Glomerular visceral epithelial cell (primary cell): ENCODE measurements around the gene SPHK2.
A peak's percentile ranks its signal among the peaks of the same experiment; 100 is the strongest.
"Not testable (repeated sequence)": the region's sequence is repeated elsewhere in the genome, so short reads cannot be mapped to it uniquely, and the experiment has no call there.

ENCODE experiments used
- DNase-seq: peaks from one replicate; pipeline ENCODE4 v3.0.0-alpha.2; 2016; ENCODE audit errors: extremely low spot score

Gene SPHK2

DNA sequence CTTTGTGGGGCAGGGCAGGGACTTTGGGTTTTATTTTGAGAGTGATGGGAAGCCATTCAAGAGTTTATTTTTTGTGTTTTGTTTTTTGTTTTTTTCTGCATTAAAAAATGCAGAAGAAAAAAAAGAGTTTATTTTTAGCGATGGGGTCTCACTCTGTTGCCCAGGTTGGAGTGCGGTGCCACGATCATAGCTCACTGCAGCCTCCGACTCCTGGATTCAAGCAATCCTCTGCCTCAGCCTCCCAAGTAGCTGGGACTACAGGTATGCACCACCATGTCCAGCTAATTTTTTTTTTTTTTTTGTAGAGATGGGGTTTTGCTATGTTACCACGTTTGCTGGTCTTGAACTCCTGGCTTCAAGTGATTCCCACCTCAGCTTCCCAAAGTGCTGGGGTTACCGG, 39.2 kb downstream of the SPHK2 start:
- DNase-seq = no peak

- no peak for DNase-seq
Observed at GRCh38 chr19:48659768-48660167, 40.5 kb downstream of the SPHK2 start.

DNA sequence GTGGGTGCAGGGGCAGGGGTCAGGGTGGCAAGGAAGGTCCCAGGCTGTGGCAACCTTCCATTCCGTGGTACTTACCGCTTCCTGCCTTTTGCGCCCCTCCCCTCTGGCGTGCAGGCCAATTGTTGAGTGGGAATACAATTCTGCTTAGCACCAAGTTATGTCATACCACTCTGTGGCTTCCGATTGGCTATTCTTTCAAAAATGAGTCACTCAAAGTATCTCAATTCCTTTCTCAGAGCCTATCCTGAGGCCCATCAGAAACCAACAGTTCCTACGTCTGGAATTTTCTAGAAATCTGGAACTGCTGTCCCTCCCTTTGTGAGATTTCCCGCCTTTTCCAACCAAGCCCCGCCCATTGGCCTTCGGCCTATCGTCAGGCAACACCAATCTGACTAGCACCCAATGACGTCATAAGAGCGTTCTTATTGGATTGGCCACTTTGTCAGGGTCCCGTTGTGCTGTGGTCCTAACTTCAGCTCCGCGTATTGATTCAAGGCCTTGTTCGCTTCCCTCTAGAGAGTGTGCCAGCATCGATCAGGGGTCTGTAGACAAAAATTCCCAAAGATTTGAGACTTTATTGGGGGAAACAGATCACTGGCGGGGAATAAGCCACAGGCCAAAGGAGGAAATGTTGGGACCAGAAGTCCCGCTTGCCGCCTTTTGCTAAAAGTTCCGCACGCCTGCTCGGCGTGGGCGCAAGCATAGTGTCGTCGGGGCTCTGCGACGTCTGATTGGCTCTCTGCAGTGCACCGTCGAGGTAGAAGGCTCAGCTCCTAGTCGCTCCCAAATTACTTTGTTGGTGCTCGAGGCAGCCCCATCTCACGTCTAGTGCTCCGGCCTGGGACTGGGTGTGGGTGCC, 41.8 kb downstream of the SPHK2 start:
- DNase-seq = peak; percentile 91

DNA sequence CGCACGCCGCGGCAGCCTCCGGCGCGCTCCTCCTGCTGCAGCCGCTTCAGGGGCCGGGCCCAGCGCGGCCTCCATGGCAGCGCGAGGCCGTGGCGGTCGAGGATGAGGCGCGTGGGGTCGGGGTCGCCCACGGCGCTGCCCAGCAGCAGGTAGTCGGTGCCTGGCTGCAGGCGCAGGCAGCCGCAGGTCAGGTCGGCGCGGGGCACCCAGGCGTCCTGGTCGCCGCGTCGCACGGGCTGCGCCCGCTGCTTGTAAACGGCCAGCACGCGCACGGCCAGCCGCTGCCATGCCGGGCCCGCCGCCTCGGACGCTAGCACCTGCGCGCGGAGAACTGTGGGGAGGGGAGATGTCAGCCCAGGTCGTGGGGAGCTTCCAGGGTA, 42.4 kb downstream of the SPHK2 start:
- no peak for DNase-seq

DNA sequence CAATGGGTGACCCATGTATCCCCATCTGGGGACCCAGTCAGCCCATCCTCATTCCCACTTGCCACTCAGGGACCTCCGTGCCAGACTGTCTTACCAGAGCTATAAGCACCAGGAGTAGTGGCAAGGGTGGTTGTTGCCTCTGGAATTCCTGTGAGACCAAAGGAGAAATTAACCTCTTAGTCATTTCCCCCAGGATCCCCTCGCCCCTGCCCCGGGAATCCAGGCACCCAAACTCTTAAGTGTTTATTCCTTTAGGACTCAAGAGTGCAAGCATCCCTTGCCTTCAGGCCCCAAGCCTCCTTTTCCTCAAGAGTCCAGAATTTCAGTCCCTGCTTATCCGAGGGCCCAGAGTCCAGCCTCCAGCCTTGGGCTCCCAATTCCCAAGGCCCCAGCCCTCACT, 44.4 kb downstream of the SPHK2 start:
- no peak for DNase-seq

DNA sequence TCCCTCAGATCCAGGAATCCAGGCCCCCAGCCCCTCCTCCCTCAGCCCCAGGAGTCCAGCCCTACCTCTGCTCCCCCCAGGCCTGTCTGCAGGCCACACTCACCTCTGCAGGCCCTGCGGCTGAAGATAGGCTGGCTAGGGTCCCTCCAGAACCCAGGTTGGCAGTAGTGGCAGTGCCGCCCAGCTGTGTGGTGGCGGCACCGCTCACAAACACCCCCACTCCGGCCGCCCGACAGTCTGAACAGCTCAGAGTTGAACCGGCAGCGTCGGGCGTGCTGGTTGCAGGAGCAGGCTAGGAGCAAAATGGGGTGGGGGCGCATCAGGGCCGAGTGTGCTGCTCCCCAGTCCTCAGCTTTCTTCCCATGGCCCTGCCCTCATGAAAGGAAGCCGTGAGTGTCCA, 45.2 kb downstream of the SPHK2 start:
- DNase-seq = no peak

DNA sequence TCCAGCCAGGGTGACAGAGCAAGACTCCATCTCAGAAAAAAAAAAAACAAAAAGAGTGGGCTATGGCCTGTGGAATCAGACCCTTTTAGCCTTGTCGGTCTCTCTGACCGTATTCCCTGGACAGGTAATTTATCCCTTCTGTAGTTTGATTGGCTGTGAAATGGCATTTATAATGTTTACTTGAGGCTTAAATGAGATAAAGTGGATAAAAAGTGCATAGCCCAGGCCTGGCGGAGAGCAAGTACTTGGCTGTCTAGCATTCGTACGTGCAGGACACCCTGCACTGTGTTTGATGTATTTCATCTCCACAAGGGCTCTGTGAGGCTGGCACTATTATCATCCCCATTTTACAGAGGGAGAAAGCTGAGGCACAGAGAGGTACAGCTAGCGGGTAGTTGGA, 46.5 kb downstream of the SPHK2 start:
- DNase-seq = no peak

- no peak for DNase-seq
Observed at GRCh38 chr19:48668332-48668731, 49.0 kb downstream of the SPHK2 start.

DNA sequence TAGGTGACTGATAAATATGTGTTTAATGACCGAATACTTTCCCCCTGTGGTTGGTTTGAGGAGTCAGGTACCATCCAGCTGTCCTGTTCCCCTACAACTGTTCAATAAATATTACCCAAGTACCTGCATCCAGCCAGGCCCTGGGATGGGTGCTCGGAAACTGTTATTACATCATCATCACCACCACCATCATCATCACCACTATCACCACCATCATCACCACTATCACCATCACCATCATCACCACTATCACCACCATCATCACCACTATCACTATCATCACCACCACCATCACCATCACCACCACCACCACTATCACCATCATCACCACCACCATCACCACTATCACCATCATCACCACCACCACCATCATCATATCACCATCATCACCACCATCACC, 49.5 kb downstream of the SPHK2 start:
- DNase-seq = no peak

GRCh38 chr19:48669903-48670668, 50.8 kb downstream of the SPHK2 start:
- DNase-seq = no peak

GRCh38 chr19:48670699-48671445, 51.6 kb downstream of the SPHK2 start:
- DNase-seq = no peak

DNA sequence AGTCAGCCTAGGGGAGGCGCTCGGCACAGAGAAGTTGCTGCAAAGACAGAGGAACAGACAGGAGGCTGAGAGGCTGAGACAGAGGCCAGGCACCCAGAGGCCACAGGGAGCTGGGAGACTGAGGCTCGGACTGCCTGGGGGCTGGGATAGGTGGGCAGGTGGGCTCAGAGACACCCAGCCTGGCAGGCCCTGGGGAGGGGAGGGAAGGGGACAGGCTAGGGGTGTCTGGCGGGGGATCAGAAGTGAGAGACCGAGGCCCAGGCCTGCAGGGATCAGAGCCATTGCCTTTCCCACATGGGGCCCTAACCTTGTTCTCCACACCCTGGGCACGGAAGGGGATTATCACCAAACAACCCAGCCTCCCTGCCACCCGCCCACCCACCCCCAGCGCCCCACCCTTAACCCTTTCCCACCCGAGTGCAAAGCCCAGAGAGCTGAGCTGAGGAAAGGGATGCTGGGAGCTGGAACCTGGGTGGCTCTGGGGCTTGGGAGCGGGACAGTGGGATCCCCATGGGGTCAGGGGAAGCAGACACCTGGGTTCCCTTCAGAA, 52.2 kb downstream of the SPHK2 start:
- DNase-seq = no peak

DNA sequence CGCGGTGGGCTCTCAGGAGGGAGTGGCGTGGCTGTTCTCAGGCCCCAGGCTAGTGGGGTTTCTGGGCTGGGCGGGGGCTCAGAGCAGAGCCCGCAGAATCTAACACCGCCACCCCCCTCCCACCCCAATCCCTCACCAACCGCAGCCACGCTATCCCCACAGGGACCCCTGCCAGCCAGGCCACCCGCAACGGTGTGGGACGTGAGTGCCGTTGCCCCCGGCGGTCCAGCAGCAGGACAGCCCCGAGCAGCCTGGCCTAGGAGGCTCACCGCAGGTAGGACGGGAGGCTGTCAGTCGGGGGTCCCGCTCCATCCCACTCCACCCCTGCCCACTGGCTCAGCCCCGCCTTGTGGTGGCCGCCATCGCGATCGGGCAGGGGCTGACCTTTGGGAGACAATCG, 53.7 kb downstream of the SPHK2 start, which contains the start of gene NTN5:
Gene NTN5 (minus strand): TSS at position 24 of the 400 bp plus-strand sequence. CDS start 2,031 bp downstream, outside the sequence.
- DNase-seq = no peak

GRCh38 chr19:48673436-48674100, 54.3 kb downstream of the SPHK2 start:
- no peak for DNase-seq

DNA sequence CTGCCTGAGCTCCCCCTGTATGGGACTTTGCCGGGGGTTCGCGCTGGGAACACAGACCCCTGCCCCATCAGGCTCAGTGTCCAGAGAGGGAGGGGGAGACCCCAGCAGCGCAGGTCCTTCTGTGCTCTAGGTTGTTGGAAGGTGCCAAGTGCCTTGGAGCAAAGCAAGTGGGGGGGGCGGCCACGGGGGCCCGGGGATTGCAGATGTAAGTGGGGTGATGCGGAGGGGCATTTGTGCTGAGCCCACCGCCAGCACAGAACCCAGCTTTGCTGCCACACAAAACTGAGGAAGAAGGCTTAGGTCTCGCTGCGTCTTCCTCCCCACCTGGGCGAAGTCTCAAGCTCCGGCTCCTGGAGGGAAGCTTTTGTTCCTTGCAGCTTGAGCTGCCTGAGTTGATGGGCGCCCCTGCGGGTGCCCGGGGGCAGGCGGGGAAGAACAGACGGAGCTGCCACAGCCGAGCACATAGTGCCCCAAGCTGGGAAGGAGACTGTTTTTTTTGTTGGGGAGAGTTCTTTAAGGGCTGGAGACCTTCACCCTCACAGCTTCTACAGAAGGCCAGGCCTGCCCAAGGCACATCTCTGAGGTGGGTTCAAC, 55.0 kb downstream of the SPHK2 start:
- DNase-seq = no peak

DNA sequence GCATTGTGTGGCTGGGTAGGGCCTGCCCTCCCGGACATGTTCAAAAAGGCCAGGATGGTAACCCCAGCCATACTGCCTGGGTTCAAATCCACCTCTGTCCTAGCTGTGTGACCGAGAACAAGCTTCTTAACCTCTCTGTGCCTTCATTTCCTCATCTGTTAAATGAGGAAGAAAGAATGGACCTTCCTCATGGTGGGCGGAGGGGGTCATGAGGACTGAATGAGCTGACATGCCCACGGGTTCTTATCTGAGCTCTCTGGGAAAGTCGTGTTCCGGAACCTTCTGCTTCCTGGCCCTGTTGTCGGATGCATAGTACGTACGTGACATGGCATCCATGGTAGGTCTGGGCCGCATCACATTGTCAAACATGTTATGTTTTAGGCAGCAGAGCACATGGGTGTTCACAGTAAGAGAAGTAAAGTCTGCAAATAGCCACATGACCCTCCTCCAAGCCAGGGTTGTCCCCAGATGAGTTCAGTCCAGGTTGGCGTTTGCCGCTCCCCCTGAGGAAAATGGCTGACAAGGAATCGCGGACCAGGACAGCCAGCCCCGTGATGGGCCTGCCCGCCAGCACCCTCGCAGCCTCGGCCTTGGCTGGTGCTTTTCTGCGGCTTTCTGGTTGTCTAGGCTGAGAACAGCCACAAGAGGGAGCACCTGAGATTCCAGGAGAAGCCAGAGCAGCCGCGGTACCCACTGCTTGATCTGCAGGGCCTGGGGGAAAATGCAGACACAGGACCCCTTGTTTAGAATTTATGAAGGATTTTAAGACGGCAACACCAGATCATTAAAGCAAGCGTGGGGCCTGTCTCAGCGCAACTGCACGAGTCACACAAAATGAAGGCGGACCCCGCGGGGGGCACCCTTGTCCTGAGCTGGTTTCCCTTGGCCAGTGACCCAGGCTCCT, 55.9 kb downstream of the SPHK2 start:
- peak; percentile 85 for DNase-seq

DNA sequence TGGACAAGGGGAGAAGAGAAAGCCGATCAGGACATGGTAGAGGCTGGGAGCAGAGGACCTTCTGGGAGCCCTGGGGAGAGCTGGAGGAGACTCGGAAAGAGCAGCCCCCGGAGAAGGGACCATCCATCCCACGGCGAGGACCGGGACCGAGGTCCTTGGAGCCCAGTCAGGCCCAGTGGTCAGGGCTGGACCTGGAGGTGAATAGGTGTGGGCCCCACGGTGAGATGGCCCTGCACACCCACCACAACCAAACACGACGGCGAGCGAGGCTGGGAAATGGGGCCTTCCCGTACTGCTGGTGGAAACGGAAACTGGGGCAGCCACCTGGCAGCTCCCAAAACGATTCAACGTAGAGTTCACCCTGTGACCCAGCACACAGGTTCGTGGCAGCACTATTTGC, 57.2 kb downstream of the SPHK2 start:
- no peak for DNase-seq

DNA sequence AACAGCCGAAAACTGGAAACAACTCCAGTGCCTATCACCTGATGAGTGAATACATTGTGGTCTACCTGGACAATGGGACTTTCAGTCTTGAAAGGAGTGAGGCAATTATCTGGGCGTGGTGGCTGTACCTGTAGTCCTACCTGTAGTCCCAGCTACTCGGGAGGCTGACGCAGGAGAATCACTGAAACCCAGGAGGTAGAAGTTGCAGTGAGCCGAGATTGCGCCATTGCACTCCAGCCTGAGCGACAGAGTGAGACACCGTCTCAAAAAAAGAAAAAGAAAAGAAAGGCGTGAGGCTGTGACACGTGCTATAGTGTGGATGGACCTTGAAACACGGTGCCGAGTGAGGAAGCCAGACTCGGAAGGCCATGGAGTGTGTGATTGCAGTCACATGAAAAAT, 57.6 kb downstream of the SPHK2 start:
- DNase-seq = no peak

DNA sequence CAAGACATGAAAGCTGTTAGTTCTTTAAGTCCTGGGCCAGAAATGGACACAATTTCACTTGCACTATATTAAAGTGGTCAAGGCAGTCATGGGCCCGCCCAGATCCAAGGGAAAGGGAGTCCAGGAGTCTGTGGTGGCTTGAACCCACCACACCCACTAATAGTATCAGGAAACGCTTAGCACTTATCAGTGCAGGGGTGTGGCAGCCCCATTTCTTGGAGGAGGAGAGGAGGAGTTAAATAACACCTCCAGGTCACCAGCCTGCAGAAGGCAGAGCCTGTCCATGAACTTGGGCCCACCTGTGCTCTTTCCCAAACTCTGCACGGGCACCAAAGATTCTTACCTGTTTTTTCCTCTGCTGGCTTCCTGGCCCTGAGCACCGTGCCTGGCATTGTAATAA, 58.9 kb downstream of the SPHK2 start:
- no peak for DNase-seq

DNA sequence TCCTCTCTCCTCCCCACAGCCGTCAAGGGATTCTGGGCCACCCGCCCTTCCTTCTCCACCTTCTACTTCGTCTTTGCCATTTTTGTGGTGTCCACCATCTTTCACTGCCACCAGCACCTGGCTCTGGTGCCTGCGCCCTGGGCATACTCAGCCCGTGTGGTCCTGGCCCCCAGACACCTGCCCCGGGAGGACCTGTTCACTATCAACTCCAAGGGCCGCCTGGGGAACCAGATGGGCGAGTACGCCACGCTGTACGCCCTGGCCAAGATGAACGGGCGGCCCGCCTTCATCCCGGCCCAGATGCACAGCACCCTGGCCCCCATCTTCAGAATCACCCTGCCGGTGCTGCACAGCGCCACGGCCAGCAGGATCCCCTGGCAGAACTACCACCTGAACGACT, 60.7 kb downstream of the SPHK2 start:
- DNase-seq = not testable (repeated sequence)
